Gastrocnemius medialis (tissue), 4 donors: ENCODE measurements around the gene WRAP73.

Experiments used
- CTCF ChIP-seq, 5 experiments: fragments of 450-650 bp in 3 of 5; fragments of 200-600 bp in 2 of 5; sonication (generic) in 2 of 5; IDR thresholded peaks in 4 of 5; conservative IDR thresholded peaks in 1 of 5; 1 replicate in 4 of 5; 2 replicates in 1 of 5; pipeline ENCODE4 v1.5.1; 2016 to 2019; ENCODE audit warnings: antibody characterized with exemption in 5 of 5, mild to moderate bottlenecking in 3 of 5, moderate library complexity in 3 of 5
- POLR2A ChIP-seq, 2 donors: fragments of 450-650 bp; IDR thresholded peaks; one replicate each; pipeline ENCODE4 v1.6.1; 2017; ENCODE audit warnings: antibody characterized with exemption in 2 of 2, mild to moderate bottlenecking in 2 of 2, moderate library complexity in 2 of 2

- TF ChIP-seq POLR2A (IDR thresholded peaks at IDR 0.05) (no peak), CTCF (IDR thresholded peaks at IDR 0.05 in 4 of 5, conservative IDR thresholded peaks at IDR 0.05 in 1 of 5) (no peak)
Measured at GRCh38 chr1:3681231-3681897, 31.5 kb upstream of the WRAP73 start.
